SU-DHL-6 (cell line): ENCODE results near the gene SH3PXD2B.

Experiments used
- H2AFZ ChIP-seq: fragments of 200-600 bp; sonication (generic); 2 replicates; pipeline ENCODE4 v1.6.1; 2014; ENCODE audit warnings: low read depth, mild to moderate bottlenecking, moderate library complexity, mixed read lengths, antibody characterized with exemption, low read length; ENCODE audit not compliant: severe bottlenecking
- H3F3A ChIP-seq: fragments of 200-600 bp; shearing (Covaris generic); 2 replicates; pipeline ENCODE4 v1.6.0; 2016; ENCODE audit warnings: antibody characterized with exemption, mild to moderate bottlenecking; ENCODE audit not compliant: insufficient read depth
- H3K27ac ChIP-seq: fragments of 200-600 bp; sonication (generic); 2 replicates; pipeline ENCODE4 v1.5.1; 2016; ENCODE audit warnings: low read depth, mild to moderate bottlenecking, low read length, moderate library complexity, mixed read lengths
- H3K27me3 ChIP-seq: fragments of 200-600 bp; sonication (generic), shearing (Covaris generic); 2 replicates; pipeline ENCODE4 v1.6.0; 2014; ENCODE audit warnings: mild to moderate bottlenecking, low read length
- H3K36me3 ChIP-seq: fragments of 200-600 bp; sonication (generic); 2 replicates; pipeline ENCODE4 v1.6.1; 2014; ENCODE audit warnings: mild to moderate bottlenecking, low read length, mixed read lengths
- H3K4me2 ChIP-seq: fragments of 300-600, 200-600 bp; shearing (Covaris generic), sonication (generic); 2 replicates; pipeline ENCODE4 v1.6.0; 2014; ENCODE audit warnings: low read length, low read depth, mild to moderate bottlenecking; ENCODE audit not compliant: poor library complexity, severe bottlenecking
- H3K4me3 ChIP-seq: fragments of 200-600 bp; sonication (generic); 2 replicates; pipeline ENCODE4 v1.5.1; 2014; ENCODE audit warnings: antibody characterized with exemption, low read length, mild to moderate bottlenecking, mixed read lengths; ENCODE audit not compliant: insufficient read depth, poor library complexity, severe bottlenecking
- H3K79me2 ChIP-seq: fragments of 200-600 bp; sonication (generic); 2 replicates; pipeline ENCODE4 v1.6.1; 2014; ENCODE audit warnings: mild to moderate bottlenecking, low read length, moderate library complexity; ENCODE audit not compliant: insufficient read depth
- H3K9ac ChIP-seq: fragments of 200-600 bp; sonication (generic); 2 replicates; pipeline ENCODE4 v1.7.0; 2014; ENCODE audit warnings: mild to moderate bottlenecking, low read length
- H3K9me2 ChIP-seq: fragments of 200-600 bp; sonication (generic); replicated peaks from 2 replicates; pipeline ENCODE4 v1.6.1; 2014; ENCODE audit warnings: low read length; ENCODE audit not compliant: insufficient read depth
- H3K9me3 ChIP-seq: fragments of 200-600 bp; sonication (generic); 2 replicates; pipeline ENCODE4 v1.6.1; 2014; ENCODE audit warnings: low read length, mixed read lengths; ENCODE audit not compliant: insufficient read depth
- H4K20me1 ChIP-seq: fragments of 200-600 bp; sonication (generic); 2 replicates; pipeline ENCODE4 v1.6.1; 2014; ENCODE audit warnings: low read depth, mild to moderate bottlenecking, antibody characterized with exemption, low read length, moderate library complexity, mixed read lengths
- CTCF ChIP-seq: fragments of 200-600 bp; sonication (generic); IDR thresholded peaks from one replicate; pipeline ENCODE4 v1.5.1; 2017; ENCODE audit warnings: antibody characterized with exemption, mild to moderate bottlenecking, low read length, moderate library complexity; ENCODE audit not compliant: insufficient read depth, poor library complexity, severe bottlenecking
- EZH2phosphoT487 ChIP-seq: fragments of 200-600 bp; sonication (generic), shearing (Covaris generic); conservative IDR thresholded peaks from 2 replicates; pipeline ENCODE4 v1.6.1; 2018; ENCODE audit warnings: mild to moderate bottlenecking, antibody characterized with exemption, low read length, moderate library complexity, mixed read lengths

The SH3PXD2B gene

GRCh38 chr5:172447646-172448365, 6.5 kb downstream of the SH3PXD2B start:
- no peak overlapping the region for H2AFZ ChIP-seq

GRCh38 chr5:172446336-172447051, 7.8 kb downstream of the SH3PXD2B start:
- H3K36me3 ChIP-seq = no peaks in the 10 kb centered on the region
- no peaks in the 10 kb centered on the region for H4K20me1 ChIP-seq

More at GRCh38 chr5:172447646-172448365, 6.5 kb downstream of the SH3PXD2B start:
- H3K9me2 ChIP-seq = no peaks in the 10 kb centered on the region
- H3K4me2 ChIP-seq = no peak overlapping the region
- no peaks in the 10 kb centered on the region for H3K9me3 ChIP-seq
- no peaks in the 10 kb centered on the region for H3K27me3 ChIP-seq
- H3K27ac ChIP-seq = no peak overlapping the region
- H3F3A ChIP-seq = no peaks in the 10 kb centered on the region
- no peak overlapping the region for H3K9ac ChIP-seq
- H3K79me2 ChIP-seq = no peaks in the 10 kb centered on the region
- no peak overlapping the region for H3K4me3 ChIP-seq
- TF ChIP-seq CTCF = no peak
- no peak for TF ChIP-seq EZH2phosphoT487
- no peaks in the 10 kb centered on the region for H4K20me1 ChIP-seq
- H3K36me3 ChIP-seq = no peaks in the 10 kb centered on the region

GRCh38 chr5:172445866-172446265, 8.5 kb downstream of the SH3PXD2B start:
- Histone ChIP-seq H4K20me1 (no peaks in the 10 kb centered on the region), H3K36me3 (no peaks in the 10 kb centered on the region), H3K9me3 (no peaks in the 10 kb centered on the region), H3K27me3 (no peaks in the 10 kb centered on the region), H3K4me2 (no peak overlapping the region), H2AFZ (no peak overlapping the region), H3F3A (no peaks in the 10 kb centered on the region), H3K27ac (no peak overlapping the region), H3K79me2 (no peaks in the 10 kb centered on the region), H3K9ac (no peak overlapping the region), H3K4me3 (no peak overlapping the region), H3K9me2 (no peaks in the 10 kb centered on the region)
- TF ChIP-seq EZH2phosphoT487 (no peak), CTCF (no peak)

More at GRCh38 chr5:172446336-172447051, 7.8 kb downstream of the SH3PXD2B start:
- Histone ChIP-seq H3K79me2 (no peaks in the 10 kb centered on the region), H3K9me2 (no peaks in the 10 kb centered on the region), H3K27me3 (no peaks in the 10 kb centered on the region), H3K9me3 (no peaks in the 10 kb centered on the region), H3F3A (no peaks in the 10 kb centered on the region), H3K4me2 (no peak overlapping the region), H2AFZ (no peak overlapping the region), H3K27ac (no peak overlapping the region), H3K4me3 (no peak overlapping the region), H3K9ac (no peak overlapping the region)
- no peak for TF ChIP-seq EZH2phosphoT487
- TF ChIP-seq CTCF = no peak
